Motor neuron (in vitro differentiated cells): ENCODE results near the gene RIC3. TPM values are rescaled to one million over a fixed set of nuclear protein-coding genes. Genes with fewer than 3 reads are reported as not detected.

ENCODE experiments used
- ATAC-seq, 8 experiments: fragments of 200-7000 bp; cut with Tn5 transposase; replicated peaks in 6 of 8; 2 replicates each; pipeline ENCODE4 v1.8.0; 2021; ENCODE audit warnings: mild to moderate bottlenecking in 8 of 8, moderate library complexity in 8 of 8
- H3K27ac ChIP-seq, 2 donors: fragments of 250-450 bp; sonication (Bioruptor Pico); 2 replicates each; pipeline ENCODE4 v1.9.0; 2021; ENCODE audit warnings: antibody characterized with exemption in 2 of 2, mild to moderate bottlenecking in 2 of 2, moderate library complexity in 1 of 2
- H3K4me1 ChIP-seq, 2 donors: fragments of 250-450 bp; sonication (Bioruptor Pico); replicated peaks in 1 of 2; 2 replicates each; pipeline ENCODE4 v1.6.1; 2021; ENCODE audit warnings: antibody characterized with exemption in 2 of 2, mild to moderate bottlenecking in 2 of 2, moderate library complexity in 1 of 2
- H3K4me3 ChIP-seq, 5 donors: fragments of 250-450 bp; sonication (Bioruptor Pico); 2 replicates each; pipeline ENCODE4 v1.9.0; 2021; ENCODE audit warnings: antibody characterized with exemption in 5 of 5, mild to moderate bottlenecking in 5 of 5, moderate library complexity in 4 of 5
- WGBS, 10 experiments: fragments of 450-650 bp; shearing (Covaris generic); methylation state at CpG; one replicate each; pipeline ENCODE4 v1.0.0; 2022; 5-methylcytosine and 5-hydroxymethylcytosine counted together
- in situ Hi-C, 9 experiments: fragments of 400-800 bp; cut with MboI; loops; one replicate each; pipeline ENCODE4 v1.15.0; 2021; ENCODE audit warnings: low sequenced_read_pairs in 9 of 9, low pct_unique_long_range_greater_than_20kb in 2 of 9; ENCODE audit not compliant: unreplicated experiment in 9 of 9
- total RNA-seq, 8 experiments: library from RNA; unstranded; fragments of 300-600 nt; gene quantifications; 2 replicates each; pipeline versions ENCODE4 v1.2.3 to v1.2.4, GENCODE V29; 2022

RIC3 gene
- total RNA-seq, 8 experiments from 2014 or later: 0.10 to 48.0 (median 24.3) TPM

DNA sequence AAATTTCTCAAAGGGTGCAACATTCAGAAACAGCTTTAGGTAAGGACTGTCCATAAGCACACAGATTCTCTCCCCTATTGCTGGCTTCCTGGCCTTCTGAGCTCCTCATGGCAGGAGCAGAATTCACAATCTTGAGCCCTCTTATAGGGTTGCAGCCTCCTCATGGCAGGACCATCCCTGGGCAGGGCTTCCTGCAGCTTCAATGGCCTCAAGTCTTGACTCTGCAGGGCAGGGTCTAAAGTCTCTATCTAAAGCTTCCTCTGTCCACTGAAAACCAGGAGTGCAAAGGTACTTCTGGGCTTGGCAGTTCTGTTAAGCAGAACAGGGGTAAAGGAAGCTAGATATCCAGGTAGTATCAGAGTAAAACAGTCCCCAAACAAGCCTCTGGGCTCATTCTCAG is 59.1 kb downstream of the RIC3 start:
- Histone ChIP-seq H3K27ac (no peak overlapping the region), H3K4me1 (no peaks in the 10 kb centered on the region), H3K4me3 (no peak overlapping the region)
- in situ Hi-C loops: loop anchor here in 1 of 9 experiments (25.0 kb wide), 1 partner anchor 97 kb away; no protein-coding TSS in a partner anchor
- no peak for ATAC-seq

GRCh38 chr11:8108421-8108820 is 60.4 kb downstream of the RIC3 start:
- 50 to 94% (median 80%) methylated on average over 1 to 2 of the region's 2 CpGs; no CpG with 5 or more reads in 5 of the 10 experiments for WGBS, 10 experiments
- in situ Hi-C loops: loop anchor here in 1 of 9 experiments (25.0 kb wide), 1 partner anchor 96 kb away; no protein-coding TSS in a partner anchor
- Histone ChIP-seq H3K4me3 (no peak overlapping the region), H3K27ac (no peak overlapping the region), H3K4me1 (no peaks in the 10 kb centered on the region)
- no peak for ATAC-seq

DNA sequence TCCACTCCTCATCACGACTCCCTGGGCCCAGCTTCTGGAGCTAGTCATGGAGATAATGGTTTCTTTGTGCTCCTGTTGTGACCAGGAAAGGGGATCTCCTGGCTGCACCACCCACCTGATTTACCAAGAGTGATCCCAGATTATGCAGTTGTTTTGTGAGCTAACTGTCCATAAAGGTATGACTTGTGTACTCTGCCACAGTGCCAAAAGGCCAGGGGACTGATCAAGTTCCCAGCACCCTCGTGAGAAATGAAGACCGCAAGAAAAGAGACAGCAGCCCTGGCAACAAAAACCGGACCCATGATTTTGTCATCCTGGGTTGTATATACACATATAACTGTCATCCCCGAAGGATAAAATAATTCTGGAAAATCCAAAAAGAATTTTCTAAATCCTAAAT is 61.2 kb downstream of the RIC3 start:
- Histone ChIP-seq H3K4me3 (no peak overlapping the region), H3K27ac (no peak overlapping the region), H3K4me1 (no peaks in the 10 kb centered on the region)
- WGBS, 10 experiments: 44 to 100% (median 74%) methylated on average over 1 to 5 of the region's 5 CpGs; no CpG with 5 or more reads in 2 of the 10 experiments
- in situ Hi-C loops: loop anchor here in 1 of 9 experiments (25.0 kb wide), 1 partner anchor 95 kb away; no protein-coding TSS in a partner anchor
- no peak for ATAC-seq

- WGBS, 10 experiments: 80 to 100% (median 90%) methylated on average over 1 to 2 of the region's 2 CpGs; no CpG with 5 or more reads in 5 of the 10 experiments
- no peak for ATAC-seq
- in situ Hi-C loops: loop anchor here in 1 of 9 experiments (25.0 kb wide), 1 partner anchor 94 kb away; no protein-coding TSS in a partner anchor
These were observed 62.1 kb downstream of the RIC3 start for GRCh38 chr11:8106679-8107078.

GRCh38 chr11:8105666-8106065 is 63.2 kb downstream of the RIC3 start:
- peak in 1 of 8 experiments; percentile 63 for ATAC-seq
- no peaks in the 10 kb centered on the region for H3K4me1 ChIP-seq
- in situ Hi-C loops: loop anchor here in 1 of 9 experiments (25.0 kb wide), 1 partner anchor 93 kb away; no protein-coding TSS in a partner anchor
- 56 to 100% (median 88%) methylated on average over 1 to 3 of the region's 3 CpGs for WGBS, 10 experiments
- H3K4me3 ChIP-seq: no peak overlapping the region
- no peak overlapping the region for H3K27ac ChIP-seq

More at GRCh38 chr11:8106679-8107078, 62.1 kb downstream of the RIC3 start:
- no peak overlapping the region for H3K4me3 ChIP-seq
- no peaks in the 10 kb centered on the region for H3K4me1 ChIP-seq
- no peak overlapping the region for H3K27ac ChIP-seq

GRCh38 chr11:8105133-8105532 is 63.7 kb downstream of the RIC3 start:
- no peaks in the 10 kb centered on the region for H3K4me1 ChIP-seq
- in situ Hi-C loops: loop anchor here in 1 of 9 experiments (25.0 kb wide), 1 partner anchor 93 kb away; no protein-coding TSS in a partner anchor
- no peak for ATAC-seq
- WGBS, 10 experiments: 80 to 100% (median 92%) methylated on average over 1 to 4 of the region's 4 CpGs; no CpG with 5 or more reads in 1 of the 10 experiments
- no peak overlapping the region for H3K27ac ChIP-seq
- H3K4me3 ChIP-seq: no peak overlapping the region

GRCh38 chr11:8103909-8104308 is 64.9 kb downstream of the RIC3 start:
- 40 to 100% (median 92%) methylated on average over 1 to 2 of the region's 2 CpGs; no CpG with 5 or more reads in 6 of the 10 experiments for WGBS, 10 experiments
- in situ Hi-C loops: loop anchor here in 1 of 9 experiments (25.0 kb wide), 1 partner anchor 92 kb away; no protein-coding TSS in a partner anchor

GRCh38 chr11:8102965-8103364 is 65.9 kb downstream of the RIC3 start:
- in situ Hi-C loops: loop anchor here in 1 of 9 experiments (25.0 kb wide), 1 partner anchor 91 kb away; no protein-coding TSS in a partner anchor
- no peaks in the 10 kb centered on the region for H3K4me1 ChIP-seq
- no peak overlapping the region for H3K4me3 ChIP-seq
- no peak for ATAC-seq
- no peak overlapping the region for H3K27ac ChIP-seq
- 0 to 100% (median 80%) methylated on average over 1 to 3 of the region's 7 CpGs; no CpG with 5 or more reads in 3 of the 10 experiments for WGBS, 10 experiments

More at GRCh38 chr11:8103909-8104308, 64.9 kb downstream of the RIC3 start:
- Histone ChIP-seq H3K27ac (no peak overlapping the region), H3K4me1 (no peaks in the 10 kb centered on the region), H3K4me3 (no peak overlapping the region)
- ATAC-seq: no peak

- ATAC-seq: no peak
- Histone ChIP-seq H3K27ac (no peak overlapping the region), H3K4me1 (no peaks in the 10 kb centered on the region), H3K4me3 (no peak overlapping the region)
- in situ Hi-C loops: loop anchor here in 1 of 9 experiments (25.0 kb wide), 1 partner anchor 90 kb away; no protein-coding TSS in a partner anchor
These were observed 66.4 kb downstream of the RIC3 start for GRCh38 chr11:8102296-8102915.

- 60 to 100% (median 95%) methylated on average over 1 to 7 of the region's 11 CpGs; no CpG with 5 or more reads in 4 of the 10 experiments for WGBS, 10 experiments
- no peak overlapping the region for H3K27ac ChIP-seq
These were observed 67.4 kb downstream of the RIC3 start for GRCh38 chr11:8101421-8101820.

DNA sequence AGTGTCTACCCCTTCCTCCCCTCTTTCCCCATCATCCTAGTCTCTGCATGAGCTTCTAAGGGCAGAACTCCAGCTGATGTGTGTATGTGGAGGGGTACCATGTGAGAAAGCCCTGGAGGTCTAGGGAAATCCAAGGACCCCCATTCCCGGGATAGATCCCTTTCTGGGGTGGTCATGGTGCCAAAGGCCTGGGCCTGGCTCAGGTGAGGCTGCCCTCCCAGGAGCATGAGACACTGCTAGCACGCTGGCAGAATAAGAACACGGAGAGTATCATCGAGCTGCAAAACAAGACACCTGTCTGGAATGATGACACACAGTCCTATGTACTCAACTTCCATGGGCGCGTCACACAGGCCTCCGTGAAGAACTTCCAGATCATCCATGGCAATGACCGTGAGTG is 68.2 kb downstream of the RIC3 start:
- in situ Hi-C loops: loop anchor here in 1 of 9 experiments (25.0 kb wide), 1 partner anchor 88 kb away; no protein-coding TSS in a partner anchor
- Histone ChIP-seq H3K4me1 (no peaks in the 10 kb centered on the region), H3K27ac (no peak overlapping the region), H3K4me3 (no peak overlapping the region)
- peak in 1 of 8 experiments; percentile 14 for ATAC-seq
- WGBS, 10 experiments: 80 to 100% (median 94%) methylated on average over 2 to 6 of the region's 8 CpGs; no CpG with 5 or more reads in 6 of the 10 experiments

More at GRCh38 chr11:8101421-8101820, 67.4 kb downstream of the RIC3 start:
- no peaks in the 10 kb centered on the region for H3K4me1 ChIP-seq
- in situ Hi-C loops: loop anchor here in 1 of 9 experiments (25.0 kb wide), 1 partner anchor 89 kb away; no protein-coding TSS in a partner anchor
- peak in 1 of 8 experiments; percentile 5 for ATAC-seq
- H3K4me3 ChIP-seq: no peak overlapping the region

DNA sequence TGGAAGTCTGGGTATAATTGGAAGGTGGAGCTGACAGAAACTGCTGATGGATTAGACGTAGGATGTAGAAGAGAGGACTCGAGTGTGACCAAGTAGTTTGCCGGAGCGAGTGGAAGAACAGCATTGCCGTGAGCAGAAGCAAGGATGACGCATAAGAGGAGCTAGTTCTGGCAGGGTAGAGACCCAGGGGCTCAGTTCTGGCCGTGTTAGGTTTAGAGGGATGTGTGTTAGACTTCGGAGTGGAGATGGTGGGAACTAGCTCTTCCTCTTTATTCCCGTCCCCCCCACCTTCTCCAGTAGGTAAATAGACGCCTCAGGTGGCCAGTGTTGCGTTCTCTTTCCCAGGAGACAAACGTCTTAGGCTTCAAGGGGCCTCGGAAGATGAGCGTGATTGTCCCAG is 68.7 kb downstream of the RIC3 start:
- in situ Hi-C loops: loop anchor here in 1 of 9 experiments (25.0 kb wide), 1 partner anchor 88 kb away; no protein-coding TSS in a partner anchor
- no peak for ATAC-seq
- 49 to 100% (median 72%) methylated on average over 1 to 11 of the region's 14 CpGs; no CpG with 5 or more reads in 2 of the 10 experiments for WGBS, 10 experiments
- H3K4me3 ChIP-seq: no peak overlapping the region
- no peaks in the 10 kb centered on the region for H3K4me1 ChIP-seq
- no peak overlapping the region for H3K27ac ChIP-seq

DNA sequence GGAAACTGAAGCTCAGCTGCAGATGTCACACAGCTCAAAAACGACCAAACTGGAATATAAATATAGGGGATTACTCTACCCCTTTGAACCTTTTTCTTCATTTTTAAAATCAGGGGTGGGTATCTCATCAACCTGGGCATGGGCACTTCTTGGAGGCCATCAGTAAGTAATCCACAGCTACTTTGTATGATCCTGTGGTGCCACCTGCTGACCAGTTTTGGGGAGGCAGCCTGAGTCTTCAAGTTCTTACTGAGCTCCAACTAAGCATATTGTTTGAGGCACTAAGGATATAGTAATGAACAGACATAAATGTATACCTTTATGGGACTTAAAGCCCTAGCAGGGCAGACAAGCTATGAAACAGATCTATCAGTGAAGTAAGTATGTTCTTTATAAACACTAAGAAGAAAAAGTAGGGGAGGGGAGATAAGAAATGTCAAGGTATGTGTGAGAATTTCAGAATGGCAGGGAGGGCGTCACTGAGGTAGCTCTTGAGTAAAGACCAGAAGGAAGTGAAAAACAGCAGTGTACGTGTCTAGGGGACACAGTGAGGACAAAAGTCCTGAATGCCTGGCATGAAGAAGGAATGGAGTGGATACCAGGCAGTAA is 69.4 kb downstream of the RIC3 start:
- Histone ChIP-seq H3K4me3 (no peak overlapping the region), H3K27ac (no peak overlapping the region), H3K4me1 (no peaks in the 10 kb centered on the region)
- 0 to 92% (median 44%) methylated on average over 1 to 3 of the region's 3 CpGs; no CpG with 5 or more reads in 1 of the 10 experiments for WGBS, 10 experiments
- in situ Hi-C loops: loop anchor here in 4 of 9 experiments (10.0 to 25.0 kb wide), 3 partner anchors 75 to 212 kb away; no protein-coding TSS in a partner anchor
- peak; percentile 36 to 87 (median 55) for ATAC-seq
